ENCODE results near the gene FYN. TPM values are rescaled to one million over a fixed set of nuclear protein-coding genes. Genes with fewer than 3 reads are reported as not detected.

Gene FYN
- total and polyA plus RNA-seq, 2 of the 4 experiments (the other 2 are of a cell fraction), result 30.8 to 36.4 TPM

DNA sequence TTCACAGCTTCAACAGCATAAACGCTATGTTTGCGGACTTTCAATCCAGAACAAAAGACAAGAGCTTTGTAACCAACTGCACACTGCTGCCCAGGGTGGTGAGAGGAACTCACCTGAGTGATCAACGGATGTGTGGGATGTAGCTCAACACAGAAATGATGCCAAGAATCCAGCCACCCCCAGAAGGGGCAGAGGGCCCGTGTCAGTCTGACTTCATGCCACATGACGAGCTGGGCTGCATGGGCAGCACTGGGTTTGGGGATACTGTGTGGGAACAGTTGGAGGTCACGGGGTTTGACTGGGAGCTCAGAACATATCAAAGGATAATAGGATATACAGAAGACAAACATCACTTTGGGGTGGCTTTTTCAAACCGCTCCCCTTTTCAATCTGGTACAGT is 188.2 kb downstream of the FYN start:
- H4K5ac ChIP-seq (ENCODE audit: low read depth, low read length), result no peak overlapping the region
- H3K36me3 ChIP-seq (ENCODE audit: control insufficient read depth, insufficient read depth, low read length), result peaks cover 25% of the 10 kb centered on the region
- ChIA-PET CTCF (no interaction called here), POLR2A (ENCODE audit: unreplicated experiment) (no interaction called here)
- no peak overlapping the region for H4K91ac ChIP-seq (ENCODE audit: insufficient read depth, low read depth, low read length)
- H3K4me2 ChIP-seq (ENCODE audit: low read depth, low read length), result no peak overlapping the region
- H2BK5ac ChIP-seq (ENCODE audit: low read depth, low read length, poor library complexity, severe bottlenecking), result no peak overlapping the region
- peak overlapping the region; percentile 23; the same call in 1 of the 2 replicates for H2AK5ac ChIP-seq (ENCODE audit: low read depth, low read length)
- no peaks in the 10 kb centered on the region for H4K20me1 ChIP-seq (ENCODE audit: insufficient read depth, low read length)
- no peak overlapping the region; the same call in 1 of the 2 replicates for H2BK120ac ChIP-seq (ENCODE audit: low read depth, low read length)
- no peak overlapping the region for H4K8ac ChIP-seq (ENCODE audit: low read depth in 2 of 2, low read length in 2 of 2)
- no peak overlapping the region for H3K4me3 ChIP-seq (ENCODE audit: insufficient read depth, low read depth, low read length)
- TF ChIP-seq CHD1 (IDR thresholded peaks at IDR 0.05; ENCODE audit: low read depth, low read length) (no peak), MAFK (IDR thresholded peaks at IDR 0.05; ENCODE audit: low read depth, low read length) (no peak), SMC3 (IDR thresholded peaks at IDR 0.05; ENCODE audit: low read depth, low read length) (no peak), POLR2A (IDR thresholded peaks at IDR 0.05; ENCODE audit: low read depth, low read length) (no peak), BHLHE40 (IDR thresholded peaks at IDR 0.05; ENCODE audit: low read depth, low read length) (no peak), MAZ (IDR thresholded peaks at IDR 0.05; ENCODE audit: borderline replicate concordance, low read depth, low read length) (no peak), RFX5 (IDR thresholded peaks at IDR 0.05; ENCODE audit: low read depth, low read length) (no peak), MXI1 (IDR thresholded peaks at IDR 0.05; ENCODE audit: borderline replicate concordance, low read depth, low read length) (no peak)
- TF ChIP-seq, protein P1, sequence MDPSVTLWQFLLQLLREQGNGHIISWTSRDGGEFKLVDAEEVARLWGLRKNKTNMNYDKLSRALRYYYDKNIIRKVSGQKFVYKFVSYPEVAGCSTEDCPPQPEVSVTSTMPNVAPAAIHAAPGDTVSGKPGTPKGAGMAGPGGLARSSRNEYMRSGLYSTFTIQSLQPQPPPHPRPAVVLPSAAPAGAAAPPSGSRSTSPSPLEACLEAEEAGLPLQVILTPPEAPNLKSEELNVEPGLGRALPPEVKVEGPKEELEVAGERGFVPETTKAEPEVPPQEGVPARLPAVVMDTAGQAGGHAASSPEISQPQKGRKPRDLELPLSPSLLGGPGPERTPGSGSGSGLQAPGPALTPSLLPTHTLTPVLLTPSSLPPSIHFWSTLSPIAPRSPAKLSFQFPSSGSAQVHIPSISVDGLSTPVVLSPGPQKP (IDR thresholded peaks at IDR 0.05; ENCODE audit: borderline replicate concordance, low read depth, low read length), result no peak
- H2BK15ac ChIP-seq (ENCODE audit: low read depth, low read length), result no peak overlapping the region
- no peak overlapping the region for H3K23ac ChIP-seq (ENCODE audit: low read depth, low read length)
- no peak overlapping the region for H2AK9ac ChIP-seq (replicated peaks; ENCODE audit: low read depth, low read length, poor library complexity)
- peaks cover 8% of the 10 kb centered on the region; the same call in 1 of the 2 replicates for H3K9me1 ChIP-seq (ENCODE audit: insufficient read depth, low read length)
- H3K27me3 ChIP-seq (ENCODE audit: control insufficient read depth, insufficient read depth, low read length), result no peaks in the 10 kb centered on the region
- no TSS peak for BruUV-seq (replicated peaks)
- in situ Hi-C loops (cut with MboI; ENCODE audit: low sequenced_read_pairs) (loop anchor here (25.0 kb wide), 1 partner anchor 648 kb away; no protein-coding TSS in a partner anchor), intact Hi-C loops (cut with micrococcal nuclease) (loop anchor here (5.0 kb wide), 1 partner anchor 203 kb away; the partner anchor contains the start of gene REV3L), dilution Hi-C loops (cut with HindIII; ENCODE audit: low sequenced_read_pairs, unreplicated experiment) (no loop called here)
- no peak overlapping the region for H3K4ac ChIP-seq (ENCODE audit: low read depth, low read length)
- H3K56ac ChIP-seq (ENCODE audit: extremely low read depth, insufficient read depth, low read length), result no peak overlapping the region
- no peaks in the 10 kb centered on the region for H3K9me3 ChIP-seq (ENCODE audit: control insufficient read depth, insufficient read depth, low read length)
- ATAC-seq (ENCODE audit: low read depth), result no peak
- DNase-seq, result no peak
- no peak overlapping the region for H3K14ac ChIP-seq (replicated peaks; ENCODE audit: low read depth, low read length)
- no peak overlapping the region for H2AFZ ChIP-seq (replicated peaks; ENCODE audit: low read length, poor library complexity)
- H3K27ac ChIP-seq (ENCODE audit: insufficient read depth, low read length), result no peak overlapping the region
- peaks cover 10% of the 10 kb centered on the region for H3K4me1 ChIP-seq (ENCODE audit: control insufficient read depth, insufficient read depth, low read length)
- no peak overlapping the region for H2BK20ac ChIP-seq (ENCODE audit: low read depth, low read length)
- 100% methylated on average over 1 of the region's 7 CpGs; no CpG with 5 or more reads in 1 of the 2 experiments for WGBS, 2 experiments (ENCODE audit: extremely low coverage in 2 of 2, insufficient read length in 1 of 2)
- H3K18ac ChIP-seq (ENCODE audit: low read depth, low read length), result no peak overlapping the region
- no peak overlapping the region for H3K9ac ChIP-seq (ENCODE audit: low read depth, low read length)
- H3K79me1 ChIP-seq (ENCODE audit: low read depth in 1 of 2, low read length in 2 of 2), result peaks cover 0 to 6% of the 10 kb centered on the region in 2 experiments; a peak in 1 of 4 replicates

Measured in IMR-90 (cell line).